HL-60 (cell line): ENCODE results near the gene GPR142.

Experiments
- CTCF ChIP-seq: IDR thresholded peaks from one replicate; pipeline ENCODE4 v1.5.1; 2011; ENCODE audit warnings: low read length, control low read depth, inconsistent platforms; ENCODE audit not compliant: insufficient read depth
- GABPA ChIP-seq: IDR thresholded peaks from 2 replicates; pipeline ENCODE4 v1.6.1; 2012; ENCODE audit warnings: low read depth
- REST ChIP-seq: IDR thresholded peaks from 2 replicates; pipeline ENCODE4 v1.6.1; 2012; ENCODE audit warnings: low read depth; ENCODE audit not compliant: insufficient replicate concordance
- SPI1 ChIP-seq: IDR thresholded peaks from 2 replicates; pipeline ENCODE4 v1.6.1; 2012; ENCODE audit warnings: low read depth, mild to moderate bottlenecking, borderline replicate concordance

GRCh38 chr17:74351552-74352210 is 15.6 kb upstream of the GPR142 start:
- TF ChIP-seq GABPA: no peak
- no peak for TF ChIP-seq CTCF
- TF ChIP-seq SPI1: no peak
- no peak for TF ChIP-seq REST
